AG10803 (cell line): ENCODE data around the gene NECAB3.

Source experiments
- DNase-seq: peaks from one replicate; pipeline ENCODE4 v3.0.0; 2010; ENCODE audit warnings: low read depth
- H3K4me3 ChIP-seq: 2 replicates; pipeline ENCODE4 v1.5.1; 2011; ENCODE audit warnings: mild to moderate bottlenecking, low read length, control low read depth
- CTCF ChIP-seq: conservative IDR thresholded peaks from 2 replicates; pipeline ENCODE4 v1.5.1; 2011; ENCODE audit warnings: mild to moderate bottlenecking, low read length, control low read depth, inconsistent platforms

The NECAB3 gene

DNA sequence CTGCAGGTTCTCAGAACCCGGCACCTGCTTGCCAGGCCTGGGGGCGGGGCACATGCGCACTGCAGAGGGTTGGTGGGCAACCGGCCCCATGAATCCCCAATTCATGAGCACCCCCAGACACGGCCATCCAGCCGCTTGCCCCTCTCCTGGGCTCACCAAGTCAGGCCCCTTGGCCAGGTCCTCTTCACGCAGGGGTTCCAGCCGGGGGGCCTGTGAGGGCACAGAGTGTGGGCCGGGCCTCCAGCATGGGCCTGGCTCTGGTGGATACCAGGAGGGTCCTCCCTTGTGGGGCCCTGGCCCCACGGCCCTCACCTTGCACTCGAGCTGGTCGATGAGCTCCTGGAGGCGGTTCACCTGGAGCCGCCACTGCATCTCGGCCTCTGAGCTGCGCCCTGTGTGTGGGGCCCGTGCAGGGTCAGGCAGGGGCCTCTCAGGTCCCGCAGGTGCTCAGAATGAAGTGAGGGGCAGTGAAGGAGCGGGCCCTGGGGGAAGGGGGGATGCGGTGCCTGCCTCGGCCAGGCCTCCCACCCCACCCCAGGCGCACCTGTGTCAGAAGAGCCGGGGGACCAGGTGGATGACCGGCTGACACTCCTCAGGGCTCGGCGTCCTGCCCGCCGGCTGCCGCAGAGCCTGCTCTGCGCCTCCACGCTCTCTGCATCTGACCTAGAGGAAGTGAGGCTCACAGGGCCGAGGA, 14.7 kb downstream of the NECAB3 start:
- no peak for TF ChIP-seq CTCF
- DNase-seq, result no peak
- no peak overlapping the region for H3K4me3 ChIP-seq

GRCh38 chr20:33658929-33659328, 15.3 kb downstream of the NECAB3 start:
- no peak for TF ChIP-seq CTCF
- H3K4me3 ChIP-seq, result no peak overlapping the region
- no peak for DNase-seq

- no peak for TF ChIP-seq CTCF
- H3K4me3 ChIP-seq, result no peak overlapping the region
- no peak for DNase-seq
These were observed 15.7 kb downstream of the NECAB3 start for GRCh38 chr20:33658510-33658909.

DNA sequence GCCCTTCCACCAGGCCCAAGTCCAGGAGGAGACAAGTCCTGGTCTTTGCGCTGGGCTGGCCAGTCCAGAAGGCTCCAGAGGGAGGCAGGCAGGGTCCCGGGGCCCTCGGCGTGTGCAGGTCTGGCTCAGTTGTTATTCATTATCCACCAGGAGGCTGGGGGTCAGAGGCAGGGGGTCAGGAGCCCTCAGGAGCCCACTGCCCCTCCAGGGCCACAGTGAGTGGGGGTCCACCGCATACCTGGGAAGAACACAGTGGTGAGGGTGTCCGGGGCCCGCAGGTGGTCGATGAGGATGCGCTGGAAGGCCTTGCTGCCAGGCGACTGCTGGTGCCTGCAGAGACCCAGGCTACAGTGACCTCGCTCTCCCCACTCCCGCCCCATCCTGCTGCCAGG, 16.5 kb downstream of the NECAB3 start:
- no peak for DNase-seq
- no peak overlapping the region for H3K4me3 ChIP-seq
- TF ChIP-seq CTCF, result no peak

DNA sequence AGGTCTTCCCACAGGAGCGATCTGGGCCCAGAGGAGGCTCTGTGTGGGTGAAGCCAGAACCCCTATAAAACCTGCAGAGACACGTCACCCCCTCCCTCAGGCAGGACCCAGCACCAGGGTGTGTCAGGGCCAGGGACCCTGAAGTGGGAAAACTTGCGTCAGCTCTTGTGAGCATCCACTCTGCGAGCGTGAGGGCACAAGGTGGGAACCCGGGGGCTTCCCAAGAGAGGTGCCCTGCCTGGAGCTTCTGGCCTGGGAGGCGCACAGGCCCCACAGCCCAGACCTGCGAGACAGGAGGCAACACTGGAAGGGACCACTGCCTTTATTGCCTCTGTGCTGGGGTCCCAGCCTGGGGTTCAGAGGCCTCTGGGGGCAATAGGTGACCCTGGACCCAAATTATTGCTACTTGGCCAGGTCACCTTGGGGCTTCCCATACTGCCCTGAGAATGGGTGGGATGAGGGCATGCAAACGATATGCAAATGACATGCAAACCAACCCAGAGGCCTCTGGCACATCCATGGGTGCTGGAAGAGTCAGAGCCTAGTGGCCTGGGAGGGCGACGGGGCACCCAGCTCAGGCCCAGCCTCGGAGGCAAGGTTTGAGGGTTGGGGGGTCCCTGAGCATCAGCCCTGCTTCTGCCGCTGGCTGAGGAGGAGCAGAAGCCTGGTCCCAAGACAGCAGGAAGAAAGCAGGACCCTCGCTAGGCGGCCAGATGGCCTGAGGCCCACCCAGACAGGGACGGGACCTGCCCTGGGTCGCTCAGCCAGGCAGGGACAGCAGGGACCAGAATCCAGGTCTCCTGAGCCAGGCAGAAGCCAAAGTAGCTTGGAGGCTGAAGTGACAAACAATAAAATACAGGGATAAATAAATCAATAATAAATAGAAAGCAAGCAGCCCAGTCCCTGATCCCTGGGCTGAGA, 17.2 kb downstream of the NECAB3 start:
- TF ChIP-seq CTCF, result no peak
- DNase-seq, result no peak
- H3K4me3 ChIP-seq, result no peak overlapping the region

DNA sequence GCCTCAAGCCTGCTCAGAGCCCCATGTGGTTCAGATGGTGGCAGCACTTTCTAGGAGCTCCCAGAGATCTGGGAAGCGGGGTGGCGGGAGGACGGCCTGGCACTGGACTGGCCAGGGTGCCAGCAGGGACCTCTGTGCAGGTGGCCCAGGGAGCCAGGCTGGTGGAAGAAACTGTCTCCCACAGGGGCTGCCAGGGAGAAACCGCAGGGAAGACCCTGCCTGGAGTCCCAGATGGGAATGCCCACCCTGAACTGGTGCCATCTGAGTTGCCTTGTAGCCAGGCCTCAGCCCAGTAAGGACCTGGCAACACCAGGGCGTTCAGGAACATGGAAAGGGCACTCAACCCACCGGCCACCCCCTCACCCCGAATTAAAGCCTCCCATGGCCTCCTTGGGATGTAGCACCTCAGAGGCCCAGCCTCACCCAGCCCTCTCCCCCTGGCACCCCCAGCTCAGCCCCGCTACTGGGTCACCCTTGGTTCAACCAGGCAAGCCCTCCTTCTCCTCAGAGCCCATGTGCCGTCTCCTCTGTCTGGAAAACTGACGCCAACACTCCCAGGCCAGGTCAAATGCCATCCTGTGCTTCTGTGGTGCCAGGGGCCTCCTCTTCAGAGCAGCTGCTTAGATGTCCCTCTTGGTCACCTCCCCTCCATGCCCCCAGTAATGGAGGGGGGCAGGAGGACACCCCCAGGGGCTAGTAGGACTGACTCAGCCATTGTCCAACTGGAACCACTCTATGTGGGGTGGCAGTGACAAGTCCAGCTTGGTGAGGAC, 18.0 kb downstream of the NECAB3 start:
- TF ChIP-seq CTCF, result no peak
- no peak for DNase-seq
- H3K4me3 ChIP-seq, result no peak overlapping the region
